Epithelial cell of esophagus (primary cell): ENCODE data around the gene MYLK.

Experiments used
- DNase-seq: peaks from one replicate; pipeline ENCODE4 v3.0.0; 2010; ENCODE audit warnings: low read depth
- H3K4me3 ChIP-seq: 2 replicates; pipeline ENCODE4 v1.5.1; 2011; ENCODE audit warnings: mild to moderate bottlenecking, low read length, control low read depth
- CTCF ChIP-seq: IDR thresholded peaks from 2 replicates; pipeline ENCODE4 v1.5.1; 2011; ENCODE audit warnings: low read depth, mild to moderate bottlenecking, low read length, control low read depth, inconsistent platforms; ENCODE audit not compliant: insufficient read depth; ENCODE audit errors: missing control alignments

The MYLK gene

GRCh38 chr3:123732447-123732846 is 151.7 kb downstream of the MYLK start:
- TF ChIP-seq CTCF, result no peak
- H3K4me3 ChIP-seq, result no peak overlapping the region
- peak; percentile 96 for DNase-seq

- no peak for DNase-seq
- no peak for TF ChIP-seq CTCF
- H3K4me3 ChIP-seq, result no peak overlapping the region
These were observed 153.3 kb downstream of the MYLK start for GRCh38 chr3:123730829-123731228.

GRCh38 chr3:123728991-123729390 is 155.1 kb downstream of the MYLK start:
- DNase-seq, result no peak
- no peak overlapping the region for H3K4me3 ChIP-seq
- TF ChIP-seq CTCF, result no peak

GRCh38 chr3:123728014-123728413 is 156.1 kb downstream of the MYLK start:
- no peak overlapping the region for H3K4me3 ChIP-seq
- TF ChIP-seq CTCF, result no peak
- DNase-seq, result no peak

- no peak for DNase-seq
- no peak overlapping the region for H3K4me3 ChIP-seq
- peak; percentile 4 for TF ChIP-seq CTCF
These were observed 158.3 kb downstream of the MYLK start for GRCh38 chr3:123725652-123726400.

- DNase-seq, result peak; percentile 22
- H3K4me3 ChIP-seq, result no peak overlapping the region
- TF ChIP-seq CTCF, result peak; percentile 51
These were observed 159.8 kb downstream of the MYLK start for GRCh38 chr3:123724306-123724705.
